H1 (cell line): ENCODE measurements around the gene XAGE5. TPM values are rescaled to one million over a fixed set of nuclear protein-coding genes. Genes with fewer than 3 reads are reported as not detected.

Source experiments
- CTCF ChIA-PET: fragments of 300-600 bp; sonication (Branson Sonifier 250); formaldehyde crosslinking; loops from one replicate; lab custom pipeline; 2021; ENCODE audit not compliant: partially characterized antibody; lab: Charles Lee
- POLR2A ChIA-PET: fragments of 300-600 bp; sonication (Branson Sonifier 250); formaldehyde crosslinking; loops from one replicate; lab custom pipeline; 2021; ENCODE audit warnings: inconsistent platforms; ENCODE audit not compliant: partially characterized antibody; lab: Charles Lee
- DNase-seq, 2 experiments: peaks; one replicate each; pipeline versions ENCODE4 v3.0.0 to v3.0.0-alpha.2; 2010 to 2022; ENCODE audit warnings: low spot score in 2 of 2, low read depth in 1 of 2, mixed read lengths in 1 of 2
- FAIRE-seq: peaks from 2 replicates; lab custom pipeline; 2011; peaks lifted over from hg19 to GRCh38; lab: Jason Lieb, UNC
- H2AFZ ChIP-seq: 2 replicates; pipeline ENCODE4 v1.8.1; 2012; ENCODE audit warnings: low read length, inconsistent platforms
- H2AK5ac ChIP-seq: 2 replicates; pipeline ENCODE4 v1.6.1; 2013; ENCODE audit warnings: low read depth, low read length
- H2BK120ac ChIP-seq: replicated peaks from 2 replicates; pipeline ENCODE3; 2013; ENCODE audit warnings: low read depth, low read length, inconsistent platforms
- H2BK12ac ChIP-seq: 2 replicates; pipeline ENCODE4 v1.6.1; 2013; ENCODE audit warnings: low read depth, low read length
- H2BK15ac ChIP-seq: 2 replicates; pipeline ENCODE4 v1.6.1; 2013; ENCODE audit warnings: low read length
- H2BK20ac ChIP-seq: 2 replicates; pipeline ENCODE4 v1.6.1; 2013; ENCODE audit warnings: low read length
- H2BK5ac ChIP-seq: 2 replicates; pipeline ENCODE4 v1.6.1; 2013; ENCODE audit warnings: low read depth, low read length
- H3K14ac ChIP-seq: 2 replicates; pipeline ENCODE4 v1.6.1; 2013; ENCODE audit warnings: inconsistent platforms; ENCODE audit not compliant: insufficient read length
- H3K18ac ChIP-seq: 2 replicates; pipeline ENCODE4 v1.6.1; 2013; ENCODE audit warnings: low read length; ENCODE audit errors: extremely low read depth
- H3K23ac ChIP-seq: 2 replicates; pipeline ENCODE4 v1.6.1; 2013; ENCODE audit warnings: inconsistent platforms; ENCODE audit not compliant: insufficient read length
- H3K23me2 ChIP-seq: 2 replicates; pipeline ENCODE4 v1.6.1; 2013; ENCODE audit warnings: low read depth, low read length
- H3K27ac ChIP-seq: 2 replicates; pipeline ENCODE4 v1.6.1; 2011; ENCODE audit warnings: low read depth, low read length, inconsistent platforms
- H3K27me3 ChIP-seq, 4 experiments: replicated peaks in 1 of 4; 1 replicate in 1 of 4; 2 replicates in 3 of 4; pipeline versions ENCODE4 v1.6.1 to v1.8.1; 2011 to 2013; ENCODE audit warnings: low read length in 3 of 4, mild to moderate bottlenecking in 3 of 4, inconsistent platforms in 2 of 4, mixed read lengths in 2 of 4, moderate library complexity in 1 of 4; ENCODE audit not compliant: control insufficient read depth in 3 of 4, insufficient read depth in 3 of 4; ENCODE audit errors: extremely low read depth in 1 of 4
- H3K36me3 ChIP-seq, 4 experiments: 2 replicates each; pipeline versions ENCODE4 v1.6.1 to v1.8.1; 2011 to 2013; ENCODE audit warnings: mild to moderate bottlenecking in 4 of 4, low read length in 3 of 4, moderate library complexity in 2 of 4, control low read depth in 1 of 4, inconsistent platforms in 1 of 4; ENCODE audit not compliant: insufficient read depth in 4 of 4, control insufficient read depth in 2 of 4
- H3K4ac ChIP-seq: replicated peaks from 2 replicates; pipeline ENCODE3; 2013; ENCODE audit warnings: low read length, low read depth, mixed read lengths, inconsistent platforms; ENCODE audit not compliant: insufficient read length
- H3K4me1 ChIP-seq, 4 experiments: replicated peaks in 1 of 4; 1 replicate in 1 of 4; 2 replicates in 3 of 4; pipeline versions ENCODE4 v1.6.1 to v1.8.1; 2011 to 2013; ENCODE audit warnings: low read length in 3 of 4, inconsistent platforms in 2 of 4, mixed read lengths in 1 of 4; ENCODE audit not compliant: insufficient read depth in 4 of 4, control insufficient read depth in 3 of 4
- H3K4me2 ChIP-seq, 2 experiments: 2 replicates each; pipeline versions ENCODE4 v1.6.1 to v1.8.1; 2011 to 2013; ENCODE audit warnings: low read depth in 2 of 2, low read length in 2 of 2, control low read depth in 1 of 2, inconsistent platforms in 1 of 2, mild to moderate bottlenecking in 1 of 2; ENCODE audit not compliant: insufficient read depth in 1 of 2
- H3K4me3 ChIP-seq, 4 experiments: fragments of 200-600, 300-600 bp in 1 of 4; sonication (generic), shearing (Covaris generic), sonication (Bioruptor Twin) in 1 of 4; 2 replicates each; pipeline versions ENCODE4 v1.5.1 to v1.8.1; 2011 to 2016; ENCODE audit warnings: low read length in 4 of 4, low read depth in 3 of 4, control low read depth in 2 of 4, inconsistent platforms in 2 of 4, mild to moderate bottlenecking in 2 of 4, mixed read lengths in 1 of 4, moderate library complexity in 1 of 4; ENCODE audit not compliant: insufficient read depth in 2 of 4; ENCODE audit errors: extremely low read depth in 1 of 4
- H3K56ac ChIP-seq: replicated peaks from 2 replicates; pipeline ENCODE3; 2013; ENCODE audit warnings: low read depth, mild to moderate bottlenecking, mixed read lengths, low read length, inconsistent platforms; ENCODE audit not compliant: insufficient read length
- H3K79me1 ChIP-seq: 2 replicates; pipeline ENCODE4 v1.6.1; 2013; ENCODE audit warnings: low read depth, low read length, control low read depth
- H3K79me2 ChIP-seq, 2 experiments: 2 replicates each; pipeline versions ENCODE4 v1.6.1 to v1.8.1; 2012 to 2013; ENCODE audit warnings: low read length in 2 of 2, mild to moderate bottlenecking in 2 of 2, inconsistent platforms in 1 of 2; ENCODE audit not compliant: insufficient read depth in 2 of 2, control insufficient read depth in 1 of 2
- H3K9ac ChIP-seq, 4 experiments: replicated peaks in 1 of 4; 1 replicate in 1 of 4; 2 replicates in 3 of 4; pipeline versions ENCODE4 v1.6.1 to v1.8.1; 2011 to 2013; ENCODE audit warnings: low read depth in 3 of 4, low read length in 3 of 4, control low read depth in 2 of 4, mild to moderate bottlenecking in 2 of 4, moderate library complexity in 2 of 4, inconsistent platforms in 1 of 4; ENCODE audit errors: extremely low read depth in 1 of 4
- H3K9me3 ChIP-seq, 2 experiments: 2 replicates each; pipeline versions ENCODE4 v1.6.1 to v1.8.1; 2012 to 2013; ENCODE audit warnings: mild to moderate bottlenecking in 2 of 2, moderate library complexity in 2 of 2, control low read depth in 1 of 2, inconsistent platforms in 1 of 2, low read depth in 1 of 2, low read length in 1 of 2, mixed read lengths in 1 of 2; ENCODE audit not compliant: insufficient read depth in 2 of 2
- H4K20me1 ChIP-seq, 2 experiments: replicated peaks in 1 of 2; 2 replicates each; pipeline versions ENCODE3 to v1.8.1; 2011 to 2013; ENCODE audit warnings: inconsistent platforms in 2 of 2, low read length in 2 of 2, mild to moderate bottlenecking in 1 of 2; ENCODE audit not compliant: insufficient read depth in 2 of 2, control insufficient read depth in 1 of 2
- H4K5ac ChIP-seq: 2 replicates; pipeline ENCODE4 v1.6.1; 2013; ENCODE audit warnings: low read length, low read depth, mixed read lengths, inconsistent platforms; ENCODE audit not compliant: insufficient read length
- H4K8ac ChIP-seq: 2 replicates; pipeline ENCODE4 v1.8.0; 2013; ENCODE audit warnings: mild to moderate bottlenecking, moderate library complexity, low read length, inconsistent platforms; ENCODE audit not compliant: insufficient read depth; ENCODE audit errors: extremely low read depth
- H4K91ac ChIP-seq: replicated peaks from 2 replicates; pipeline ENCODE3; 2013; ENCODE audit warnings: low read length, mixed read lengths, inconsistent platforms; ENCODE audit not compliant: insufficient read length
- ATF2 ChIP-seq: IDR thresholded peaks from 2 replicates; pipeline ENCODE4 v1.6.1; 2012; ENCODE audit warnings: low read length, inconsistent platforms
- ATF3 ChIP-seq: IDR thresholded peaks from 2 replicates; pipeline ENCODE4 v1.6.1; 2011; ENCODE audit warnings: low read depth, mild to moderate bottlenecking, low read length; ENCODE audit not compliant: insufficient read depth
- BACH1 ChIP-seq: IDR thresholded peaks from 2 replicates; pipeline ENCODE4 v1.6.1; 2012; ENCODE audit warnings: low read length, improper control_type of control experiment
- GTF2F1 ChIP-seq: IDR thresholded peaks from 2 replicates; pipeline ENCODE4 v1.6.1; 2012; ENCODE audit warnings: low read depth, low read length, improper control_type of control experiment, borderline replicate concordance
- POLR2AphosphoS5 ChIP-seq: IDR thresholded peaks from 2 replicates; pipeline ENCODE4 v1.6.1; 2011; ENCODE audit warnings: low read depth, low read length
- POU5F1 ChIP-seq: IDR thresholded peaks from 2 replicates; pipeline ENCODE4 v1.6.1; 2011; ENCODE audit warnings: low read depth, mild to moderate bottlenecking, low read length, moderate library complexity
- RAD21 ChIP-seq, 2 experiments: IDR thresholded peaks in 1 of 2; conservative IDR thresholded peaks in 1 of 2; 2 replicates each; pipeline ENCODE4 v1.6.1; 2011; ENCODE audit warnings: low read depth in 2 of 2, low read length in 2 of 2, improper control_type of control experiment in 1 of 2, inconsistent platforms in 1 of 2, mild to moderate bottlenecking in 1 of 2, moderate library complexity in 1 of 2
- RBBP5 ChIP-seq: IDR thresholded peaks from 2 replicates; pipeline ENCODE4 v1.7.1; 2012; ENCODE audit warnings: low read depth, mild to moderate bottlenecking, inconsistent platforms, low read length, moderate library complexity, borderline replicate concordance
- TEAD4 ChIP-seq: IDR thresholded peaks from 2 replicates; pipeline ENCODE4 v1.6.1; 2012; ENCODE audit warnings: low read depth, low read length, inconsistent platforms, mixed read lengths
- YY1 ChIP-seq: IDR thresholded peaks from 2 replicates; pipeline ENCODE4 v1.6.1; 2011; ENCODE audit warnings: low read depth, mild to moderate bottlenecking, low read length
- ZNF274 ChIP-seq: IDR thresholded peaks from 2 replicates; pipeline ENCODE4 v1.7.0; 2012; ENCODE audit warnings: low read length, borderline replicate concordance; ENCODE audit errors: extremely low read depth
- WGBS, 2 experiments: shearing (Covaris generic) in 1 of 2; methylation state at CpG; one replicate each; pipeline versions ENCODE4 v1.1.6 to v1.1.7; 2013 to 2015; ENCODE audit warnings: low lambda C conversion rate in 2 of 2, mixed read lengths in 2 of 2, inconsistent platforms in 1 of 2, low coverage in 1 of 2, missing lambda C conversion rate in 1 of 2; ENCODE audit not compliant: insufficient replicate concordance in 2 of 2, insufficient coverage in 1 of 2, insufficient read length in 1 of 2; ENCODE audit errors: extremely low coverage in 1 of 2, missing lambda C conversion rate in 1 of 2; 5-methylcytosine and 5-hydroxymethylcytosine counted together
- polyA plus RNA-seq, 7 experiments: library from polyadenylated mRNA; depleted of rRNA in 3 of 7; stranded (reverse) in 5 of 7; unstranded in 2 of 7; fragments of >200 nt in 5 of 7; fragments of 200-250 nt in 2 of 7; gene quantifications; 1 replicate in 5 of 7; 2 replicates in 1 of 7; 4 replicates in 1 of 7; pipeline versions ENCODE4 v1.2.1 to v1.2.3, GENCODE V29; 2011 to 2013; ENCODE audit warnings: missing spikeins in 2 of 7, mixed read lengths in 2 of 7
- total RNA-seq: library from RNA; stranded (reverse); fragmentation: NEBNext Ultra II Directional; extraction: Animal tissue kit (Norgen Biotek cat#: 25700); gene quantifications from 2 replicates; pipeline ENCODE4 v1.2.1, GENCODE V29; 2021

XAGE5 gene
- total and polyA plus RNA-seq, 2 of the 8 experiments (the other 6 are each of a cell fraction or from before 2014, with no cell fraction given) = not detected

GRCh38 chrX:52821079-52821760 lies 10.1 kb downstream of the XAGE5 start:
- Histone ChIP-seq H3K23ac (no peak overlapping the region), H2AFZ (no peak overlapping the region), H3K56ac (no peak overlapping the region), H3K4me1 (no peaks in the 10 kb centered on the region), H2BK120ac (no peak overlapping the region), H3K4me3 (no peak overlapping the region), H3K18ac (no peak overlapping the region), H2BK15ac (no peak overlapping the region), H4K91ac (no peak overlapping the region), H2BK20ac (no peak overlapping the region), H3K27ac (no peak overlapping the region), H3K14ac (no peak overlapping the region), H3K23me2 (no peaks in the 10 kb centered on the region), H4K8ac (no peak overlapping the region), H3K27me3 (no peaks in the 10 kb centered on the region), H4K5ac (no peak overlapping the region), H2BK5ac (no peak overlapping the region), H3K79me1 (no peaks in the 10 kb centered on the region), H3K4me2 (no peak overlapping the region), H4K20me1 (no peaks in the 10 kb centered on the region), H3K79me2 (no peaks in the 10 kb centered on the region), H2BK12ac (no peak overlapping the region), H3K9me3 (peaks cover 0 to 16% of the 10 kb centered on the region in 2 experiments; a peak in 1 of 4 replicates), H3K9ac (no peak overlapping the region), H3K36me3 (no peaks in the 10 kb centered on the region), H2AK5ac (no peak overlapping the region), H3K4ac (no peak overlapping the region)
- WGBS, 2 experiments = 80% methylated on average over 11 of the region's 11 CpGs; no CpG with 5 or more reads in 1 of the 2 experiments
- FAIRE-seq (no peak), DNase-seq (no peak)
- POLR2A ChIA-PET = no interaction called here
- CTCF ChIA-PET = no interaction called here
- TF ChIP-seq GTF2F1 (no peak), POLR2AphosphoS5 (no peak), TEAD4 (no peak), RAD21 (IDR thresholded peaks at IDR 0.05 in 1 of 2, conservative IDR thresholded peaks at IDR 0.05 in 1 of 2; ENCODE audit: low read depth in 2 of 2, low read length in 2 of 2) (no peak), RBBP5 (no peak), ATF2 (no peak), ZNF274 (no peak), BACH1 (no peak), ATF3 (no peak), POU5F1 (no peak), YY1 (no peak)
